GM12872 (cell line): Measurements from ENCODE around the gene LRRC7.

Experiments used
- TF ChIP-seq, protein P1 (sequence below): IDR thresholded peaks from 3 replicates; pipeline ENCODE4 v1.5.1; 2011; ENCODE audit warnings: low read depth, mild to moderate bottlenecking, low read length, moderate library complexity; ENCODE audit not compliant: insufficient read depth

LRRC7 gene

GRCh38 chr1:70169018-70169839, 601.5 kb downstream of the LRRC7 start:
- TF ChIP-seq, protein P1, sequence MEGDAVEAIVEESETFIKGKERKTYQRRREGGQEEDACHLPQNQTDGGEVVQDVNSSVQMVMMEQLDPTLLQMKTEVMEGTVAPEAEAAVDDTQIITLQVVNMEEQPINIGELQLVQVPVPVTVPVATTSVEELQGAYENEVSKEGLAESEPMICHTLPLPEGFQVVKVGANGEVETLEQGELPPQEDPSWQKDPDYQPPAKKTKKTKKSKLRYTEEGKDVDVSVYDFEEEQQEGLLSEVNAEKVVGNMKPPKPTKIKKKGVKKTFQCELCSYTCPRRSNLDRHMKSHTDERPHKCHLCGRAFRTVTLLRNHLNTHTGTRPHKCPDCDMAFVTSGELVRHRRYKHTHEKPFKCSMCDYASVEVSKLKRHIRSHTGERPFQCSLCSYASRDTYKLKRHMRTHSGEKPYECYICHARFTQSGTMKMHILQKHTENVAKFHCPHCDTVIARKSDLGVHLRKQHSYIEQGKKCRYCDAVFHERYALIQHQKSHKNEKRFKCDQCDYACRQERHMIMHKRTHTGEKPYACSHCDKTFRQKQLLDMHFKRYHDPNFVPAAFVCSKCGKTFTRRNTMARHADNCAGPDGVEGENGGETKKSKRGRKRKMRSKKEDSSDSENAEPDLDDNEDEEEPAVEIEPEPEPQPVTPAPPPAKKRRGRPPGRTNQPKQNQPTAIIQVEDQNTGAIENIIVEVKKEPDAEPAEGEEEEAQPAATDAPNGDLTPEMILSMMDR, result no peak

DNA sequence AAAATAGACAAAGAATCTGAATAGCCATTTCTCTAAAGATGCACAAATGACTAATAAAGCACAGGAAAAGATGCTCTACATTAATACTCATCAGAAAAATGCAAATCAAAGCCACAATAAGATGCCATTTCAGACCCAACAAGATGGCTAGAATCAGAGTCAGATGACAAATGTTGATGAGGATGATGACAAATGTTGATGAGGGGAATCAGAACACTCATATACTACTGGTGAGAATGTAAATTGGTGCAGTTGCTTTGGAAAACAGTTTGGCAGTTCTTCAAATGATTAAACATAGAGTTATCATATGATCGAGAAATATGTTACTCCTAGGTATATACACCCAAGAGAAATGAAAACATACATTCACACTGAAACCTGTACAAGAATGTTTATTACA, 603.8 kb downstream of the LRRC7 start:
- TF ChIP-seq, protein P1, result no peak
